GM18526 (cell line): Measurements from ENCODE around the gene CHRDL2.

Experiments used
- POLR2A ChIP-seq: IDR thresholded peaks from 3 replicates; pipeline ENCODE4 v1.6.1; 2011; ENCODE audit not compliant: insufficient read length; ENCODE audit errors: extremely low read depth

CHRDL2 gene, protein sequence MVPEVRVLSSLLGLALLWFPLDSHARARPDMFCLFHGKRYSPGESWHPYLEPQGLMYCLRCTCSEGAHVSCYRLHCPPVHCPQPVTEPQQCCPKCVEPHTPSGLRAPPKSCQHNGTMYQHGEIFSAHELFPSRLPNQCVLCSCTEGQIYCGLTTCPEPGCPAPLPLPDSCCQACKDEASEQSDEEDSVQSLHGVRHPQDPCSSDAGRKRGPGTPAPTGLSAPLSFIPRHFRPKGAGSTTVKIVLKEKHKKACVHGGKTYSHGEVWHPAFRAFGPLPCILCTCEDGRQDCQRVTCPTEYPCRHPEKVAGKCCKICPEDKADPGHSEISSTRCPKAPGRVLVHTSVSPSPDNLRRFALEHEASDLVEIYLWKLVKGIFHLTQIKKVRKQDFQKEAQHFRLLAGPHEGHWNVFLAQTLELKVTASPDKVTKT

GRCh38 chr11:74731301-74732094 lies at the start of gene CHRDL2:
Gene CHRDL2, minus strand, starts transcription at chr11:74731426. Its CDS starts 538 bp downstream, at chr11:74730888.
- no peak for TF ChIP-seq POLR2A

GRCh38 chr11:74780248-74781005 lies 49.2 kb upstream of the CHRDL2 start:
- no peak for TF ChIP-seq POLR2A

- TF ChIP-seq POLR2A = no peak
Measured at GRCh38 chr11:74778581-74778980, 47.4 kb upstream of the CHRDL2 start.

DNA sequence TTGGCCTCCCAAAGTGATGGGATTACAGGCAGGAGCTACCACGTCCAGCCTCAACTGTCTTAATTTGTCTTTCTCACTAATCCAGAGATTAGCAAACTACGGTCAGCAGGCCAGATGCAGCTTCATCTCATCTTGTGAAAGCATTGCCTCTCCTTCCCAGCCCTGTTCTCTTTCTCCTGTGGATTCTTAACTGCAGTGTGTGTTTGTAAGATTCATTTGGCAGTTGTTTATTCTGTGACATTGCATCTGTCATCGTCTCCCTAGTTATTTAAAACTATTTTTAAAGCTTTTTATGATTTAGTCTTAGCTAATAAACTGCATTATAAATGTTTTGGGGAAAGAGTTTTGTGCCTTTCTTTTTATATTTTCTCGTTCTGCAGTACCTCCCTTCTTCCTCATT lies 46.7 kb upstream of the CHRDL2 start:
- no peak for TF ChIP-seq POLR2A

DNA sequence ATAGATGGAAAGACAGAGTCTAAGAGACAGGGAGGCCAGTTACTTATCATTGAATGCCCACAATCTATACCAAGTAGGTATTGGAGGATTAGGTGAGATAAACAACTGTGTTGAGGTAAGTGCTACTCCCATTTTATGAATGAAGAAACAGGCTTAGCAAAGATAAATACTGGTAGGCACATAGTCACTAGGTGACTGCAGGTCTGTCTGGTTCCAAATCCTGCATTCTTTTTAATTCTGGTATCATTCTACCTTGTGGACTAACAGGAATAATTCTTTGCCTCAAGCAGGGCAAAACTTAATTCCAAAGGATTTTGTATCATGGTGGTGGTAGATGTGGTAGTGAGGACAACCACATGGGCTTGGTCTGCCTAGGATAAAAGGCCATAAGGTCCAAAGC lies 45.8 kb upstream of the CHRDL2 start:
- no peak for TF ChIP-seq POLR2A

GRCh38 chr11:74776546-74776945 lies 45.3 kb upstream of the CHRDL2 start:
- no peak for TF ChIP-seq POLR2A

DNA sequence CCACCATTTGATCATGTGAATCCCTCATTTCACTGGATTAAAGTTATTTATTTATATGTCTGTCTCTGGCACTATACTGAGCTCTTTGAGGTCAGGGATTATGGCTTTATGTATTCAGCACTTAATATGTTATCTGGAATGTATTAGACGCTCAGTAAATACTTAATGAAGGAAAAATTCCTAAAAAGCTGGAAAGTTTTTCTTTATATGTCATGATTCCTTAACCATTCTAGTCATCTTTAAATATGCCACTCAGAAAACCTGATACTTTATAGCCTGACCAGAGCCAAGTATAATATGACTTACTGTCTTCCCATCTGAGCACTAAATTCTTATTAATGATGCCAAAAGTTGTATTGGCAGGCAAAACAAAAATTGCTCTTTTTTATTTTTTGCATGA lies 44.5 kb upstream of the CHRDL2 start:
- TF ChIP-seq POLR2A = no peak

DNA sequence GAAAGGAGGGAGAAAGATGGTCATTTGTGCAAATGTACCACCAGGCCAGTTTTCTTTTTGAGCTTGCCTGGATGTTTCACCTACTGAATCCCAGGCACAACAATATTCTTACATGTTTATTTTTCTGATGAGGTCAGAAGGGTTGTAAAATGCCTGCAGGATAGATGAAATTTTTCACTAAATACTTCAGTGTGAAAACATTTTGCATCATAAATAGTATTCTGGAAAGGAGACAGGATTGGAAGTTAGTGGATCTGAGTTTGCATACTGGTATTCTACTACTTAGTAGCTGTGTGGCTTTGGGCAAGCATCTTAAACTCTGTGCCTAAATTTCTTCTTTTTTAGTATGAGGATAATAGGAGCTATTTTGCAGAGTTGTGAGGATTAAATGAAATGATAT lies 42.2 kb upstream of the CHRDL2 start:
- no peak for TF ChIP-seq POLR2A

DNA sequence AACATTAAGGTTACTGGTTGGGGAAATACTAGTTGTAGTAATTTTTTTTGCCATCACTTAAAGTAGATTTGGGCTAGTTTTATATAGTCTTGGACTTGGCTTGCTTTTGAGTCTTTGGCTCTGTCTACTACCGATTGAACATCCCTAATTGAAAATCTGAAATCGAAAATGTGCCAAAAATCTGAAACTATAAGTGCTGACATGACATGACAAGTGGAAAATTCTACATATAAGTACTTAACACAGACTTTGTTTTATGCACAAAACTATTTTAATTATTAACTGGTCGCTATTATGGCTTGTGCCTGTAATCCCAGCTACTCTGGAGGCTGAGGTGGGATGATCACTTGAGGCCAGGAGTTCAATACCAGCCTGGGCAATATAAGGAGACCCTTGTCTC lies 39.9 kb upstream of the CHRDL2 start:
- no peak for TF ChIP-seq POLR2A

GRCh38 chr11:74770456-74770855 lies 39.2 kb upstream of the CHRDL2 start:
- no peak for TF ChIP-seq POLR2A

DNA sequence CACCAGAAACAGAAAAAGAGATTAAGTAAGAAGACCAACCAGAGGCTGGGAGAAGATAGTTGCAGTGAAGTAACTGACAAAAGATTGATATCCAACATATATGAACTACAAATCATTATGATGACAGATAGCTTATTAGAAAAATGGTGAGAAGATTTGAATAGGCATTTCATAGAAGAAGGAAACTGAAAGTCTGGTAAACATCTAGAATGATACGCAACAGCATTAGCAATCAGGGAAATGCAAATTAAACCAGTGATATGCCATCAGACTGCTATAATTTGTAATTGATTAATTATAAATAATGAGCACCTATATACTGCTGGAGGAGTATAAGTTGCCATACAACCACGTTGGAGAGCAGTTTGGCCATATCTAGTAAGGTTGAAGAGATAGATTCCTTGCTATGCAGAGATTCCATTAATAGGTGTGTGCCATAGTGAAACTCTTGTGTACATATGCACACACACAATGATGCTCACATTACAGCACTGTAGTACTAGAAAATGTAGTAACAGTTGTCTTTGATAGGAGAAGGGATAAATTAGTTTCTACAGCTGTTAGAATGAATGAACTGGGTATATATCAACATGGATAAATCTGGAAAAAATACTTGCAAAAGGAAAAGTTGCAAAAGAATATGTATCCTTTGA lies 38.0 kb upstream of the CHRDL2 start:
- no peak for TF ChIP-seq POLR2A

- no peak for TF ChIP-seq POLR2A
Measured at GRCh38 chr11:74766905-74767304, 35.7 kb upstream of the CHRDL2 start.

GRCh38 chr11:74756571-74756970 lies 25.3 kb upstream of the CHRDL2 start:
- no peak for TF ChIP-seq POLR2A

DNA sequence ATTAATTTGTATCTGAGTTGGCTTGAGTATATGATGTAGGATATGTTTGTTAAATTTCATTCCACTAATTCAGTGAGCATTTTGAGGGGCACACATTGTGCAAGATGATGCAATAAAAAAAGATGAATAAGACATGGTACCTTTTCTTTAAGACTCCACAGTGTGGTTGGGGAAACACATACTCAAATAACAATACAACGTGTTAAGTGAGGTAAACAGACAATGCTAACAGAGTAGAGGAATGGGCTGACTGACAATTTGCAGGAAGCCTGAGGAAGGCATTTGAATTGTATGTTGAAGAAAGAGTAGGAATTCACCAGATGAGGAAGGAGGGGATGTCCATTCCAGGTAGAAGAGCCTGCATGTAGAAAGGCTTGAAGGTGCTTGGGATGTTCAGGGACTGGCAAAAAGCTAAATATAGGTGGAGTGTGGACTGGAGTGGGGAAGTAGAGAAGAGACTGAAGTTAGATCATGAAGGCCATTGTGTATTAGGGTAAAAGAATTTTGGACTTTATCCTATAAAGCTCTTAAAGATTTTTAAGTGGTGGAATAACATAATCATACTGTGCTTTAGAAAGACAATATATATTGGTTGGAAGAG lies 24.3 kb upstream of the CHRDL2 start:
- no peak for TF ChIP-seq POLR2A
